Measurements from ENCODE around the gene PSMC5. TPM values are rescaled to one million over a fixed set of nuclear protein-coding genes. Genes with fewer than 3 reads are reported as not detected.

PSMC5 gene
- total and polyA plus RNA-seq, 9 of the 15 experiments (the other 6 are each of a cell fraction or from before 2014, with no cell fraction given), result 89.2 to 393 (median 161) TPM

DNA sequence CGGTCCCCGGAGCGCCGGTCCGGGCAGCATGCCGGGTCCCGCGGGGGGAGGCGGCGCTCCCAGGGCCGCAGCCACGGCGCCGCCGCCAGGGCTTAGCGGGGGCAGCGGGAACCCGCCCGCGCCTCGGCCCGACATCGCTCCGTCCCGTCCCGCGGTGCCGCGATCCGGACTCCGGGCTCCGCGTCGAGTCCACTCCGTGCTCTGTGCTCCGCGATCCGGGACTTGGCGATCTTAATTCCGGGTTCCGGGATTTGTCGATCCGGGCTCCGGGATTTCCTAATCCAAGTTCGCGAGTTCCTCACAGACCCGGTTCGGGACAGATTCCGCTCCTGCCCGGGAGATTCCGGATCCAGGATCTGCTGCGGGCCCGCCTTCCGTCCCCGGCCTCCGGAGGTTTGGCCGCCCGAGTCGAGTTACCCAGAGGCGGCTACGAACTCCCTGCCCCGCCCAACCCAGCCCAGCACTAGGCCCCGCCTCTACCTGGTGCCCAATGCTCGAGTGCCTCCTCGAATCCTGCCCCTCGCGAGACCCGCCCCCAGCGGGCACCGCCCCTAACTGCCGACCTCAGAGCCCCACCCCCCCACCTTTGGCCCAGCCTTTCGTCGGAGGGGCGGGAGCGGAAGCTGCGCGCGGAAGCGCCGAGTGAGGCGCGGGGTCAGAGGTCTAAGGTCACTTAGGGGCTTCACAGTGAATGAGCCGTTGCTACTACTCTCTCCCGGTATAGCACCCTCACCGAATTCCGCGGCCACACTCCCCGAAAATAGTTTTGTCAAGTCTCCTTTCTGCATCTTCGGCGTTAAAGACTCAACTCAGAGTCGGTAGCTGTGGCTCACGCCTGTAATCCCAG, 15.5 kb downstream of the PSMC5 start, which contains the start of gene SMARCD2 (continued):
- TF ChIP-seq, protein P1, sequence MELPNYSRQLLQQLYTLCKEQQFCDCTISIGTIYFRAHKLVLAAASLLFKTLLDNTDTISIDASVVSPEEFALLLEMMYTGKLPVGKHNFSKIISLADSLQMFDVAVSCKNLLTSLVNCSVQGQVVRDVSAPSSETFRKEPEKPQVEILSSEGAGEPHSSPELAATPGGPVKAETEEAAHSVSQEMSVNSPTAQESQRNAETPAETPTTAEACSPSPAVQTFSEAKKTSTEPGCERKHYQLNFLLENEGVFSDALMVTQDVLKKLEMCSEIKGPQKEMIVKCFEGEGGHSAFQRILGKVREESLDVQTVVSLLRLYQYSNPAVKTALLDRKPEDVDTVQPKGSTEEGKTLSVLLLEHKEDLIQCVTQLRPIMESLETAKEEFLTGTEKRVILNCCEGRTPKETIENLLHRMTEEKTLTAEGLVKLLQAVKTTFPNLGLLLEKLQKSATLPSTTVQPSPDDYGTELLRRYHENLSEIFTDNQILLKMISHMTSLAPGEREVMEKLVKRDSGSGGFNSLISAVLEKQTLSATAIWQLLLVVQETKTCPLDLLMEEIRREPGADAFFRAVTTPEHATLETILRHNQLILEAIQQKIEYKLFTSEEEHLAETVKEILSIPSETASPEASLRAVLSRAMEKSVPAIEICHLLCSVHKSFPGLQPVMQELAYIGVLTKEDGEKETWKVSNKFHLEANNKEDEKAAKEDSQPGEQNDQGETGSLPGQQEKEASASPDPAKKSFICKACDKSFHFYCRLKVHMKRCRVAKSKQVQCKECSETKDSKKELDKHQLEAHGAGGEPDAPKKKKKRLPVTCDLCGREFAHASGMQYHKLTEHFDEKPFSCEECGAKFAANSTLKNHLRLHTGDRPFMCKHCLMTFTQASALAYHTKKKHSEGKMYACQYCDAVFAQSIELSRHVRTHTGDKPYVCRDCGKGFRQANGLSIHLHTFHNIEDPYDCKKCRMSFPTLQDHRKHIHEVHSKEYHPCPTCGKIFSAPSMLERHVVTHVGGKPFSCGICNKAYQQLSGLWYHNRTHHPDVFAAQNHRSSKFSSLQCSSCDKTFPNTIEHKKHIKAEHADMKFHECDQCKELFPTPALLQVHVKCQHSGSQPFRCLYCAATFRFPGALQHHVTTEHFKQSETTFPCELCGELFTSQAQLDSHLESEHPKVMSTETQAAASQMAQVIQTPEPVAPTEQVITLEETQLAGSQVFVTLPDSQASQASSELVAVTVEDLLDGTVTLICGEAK (IDR thresholded peaks at IDR 0.05), result peak; percentile 94
- TF ChIP-seq, protein P1 (CRISPR knock-in tag; IDR thresholded peaks at IDR 0.05), result no peak
- TF ChIP-seq ZKSCAN8 (CRISPR knock-in tag; IDR thresholded peaks at IDR 0.05), result no peak
- no peak for TF ChIP-seq ELK1 (CRISPR knock-in tag; IDR thresholded peaks at IDR 0.05)
- no peak for TF ChIP-seq ZNF551 (CRISPR knock-in tag; IDR thresholded peaks at IDR 0.05)
- TF ChIP-seq ZNF134 (CRISPR knock-in tag; conservative IDR thresholded peaks at IDR 0.05), result no peak
- no peak for TF ChIP-seq STAG1 (CRISPR knock-in tag; IDR thresholded peaks at IDR 0.05; ENCODE audit: borderline replicate concordance)
- peak; percentile 57; the same call in 1 of the 2 replicates for TF ChIP-seq ZBTB49 (CRISPR knock-in tag; IDR thresholded peaks at IDR 0.05; ENCODE audit: borderline replicate concordance)
- TF ChIP-seq ZNF76 (CRISPR knock-in tag; IDR thresholded peaks at IDR 0.05; ENCODE audit: borderline replicate concordance), result peak; percentile 91
- no peak for TF ChIP-seq POU5F1 (IDR thresholded peaks at IDR 0.05; ENCODE audit: borderline replicate concordance, low read depth, low read length, partially characterized antibody)
- TF ChIP-seq ID3 (CRISPR knock-in tag; IDR thresholded peaks at IDR 0.05), result no peak
- peak; percentile 94 for TF ChIP-seq ID3 (tag; IDR thresholded peaks at IDR 0.05)
- TF ChIP-seq ZNF232 (CRISPR knock-in tag; IDR thresholded peaks at IDR 0.05), result no peak
- no peak for TF ChIP-seq ZNF282 (CRISPR knock-in tag; IDR thresholded peaks at IDR 0.05)

All from K562 (cell line).